Nephron progenitor cell (in vitro differentiated cells): ENCODE results near the gene TNFRSF21.

Experiments used
- DNase-seq: peaks from one replicate; pipeline ENCODE4 v3.0.0; 2021
- H3K27ac Mint-ChIP-seq: 2 replicates; pipeline ENCODE4 v1.8.0; 2021; ENCODE audit warnings: mild to moderate bottlenecking, moderate library complexity, mixed read lengths
- H3K27me3 Mint-ChIP-seq: 2 replicates; pipeline ENCODE4 v1.8.0; 2021; ENCODE audit warnings: mild to moderate bottlenecking, low read depth, mixed read lengths; ENCODE audit not compliant: poor library complexity
- H3K36me3 Mint-ChIP-seq: 2 replicates; pipeline ENCODE4 v1.8.0; 2021; ENCODE audit warnings: low read depth, mixed read lengths
- H3K4me1 Mint-ChIP-seq: 2 replicates; pipeline ENCODE4 v1.8.0; 2021; ENCODE audit warnings: mixed read lengths
- H3K4me3 Mint-ChIP-seq: 2 replicates; pipeline ENCODE4 v1.8.0; 2021; ENCODE audit warnings: mild to moderate bottlenecking, moderate library complexity, mixed read lengths
- H3K9me3 Mint-ChIP-seq: 2 replicates; pipeline ENCODE4 v1.8.0; 2021; ENCODE audit warnings: mild to moderate bottlenecking, moderate library complexity, mixed read lengths
- CTCF ChIP-seq: fragments of 200-600 bp; sonication (generic); IDR thresholded peaks from 2 replicates; pipeline ENCODE4 v1.5.0; 2021; ENCODE audit warnings: antibody characterized with exemption

Gene TNFRSF21

DNA sequence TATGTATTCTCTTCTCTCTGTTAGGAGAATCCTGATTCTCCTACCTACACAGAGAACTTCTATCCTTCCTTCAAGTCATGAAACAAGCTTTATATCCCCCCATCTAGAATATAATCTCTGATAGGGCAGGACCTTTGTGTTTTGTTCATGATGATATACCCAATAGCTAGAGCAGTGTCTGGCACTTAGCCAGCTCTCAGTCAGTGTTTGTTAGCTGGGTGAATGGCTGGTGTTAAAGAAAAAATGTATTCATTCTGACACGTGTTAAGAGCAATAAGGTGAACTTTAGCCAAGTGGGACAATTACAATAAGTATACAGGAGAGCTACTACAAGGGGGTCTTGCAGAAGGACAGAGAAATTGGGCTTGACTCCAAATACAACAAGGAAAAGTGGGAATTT lies 34.3 kb upstream of the TNFRSF21 start:
- Mint-ChIP-seq H3K27me3 (no peaks in the 10 kb centered on the region), H3K4me3 (no peak overlapping the region), H3K4me1 (peaks cover 4% of the 10 kb centered on the region), H3K27ac (no peak overlapping the region), H3K36me3 (no peaks in the 10 kb centered on the region), H3K9me3 (no peaks in the 10 kb centered on the region)
- DNase-seq = no peak
- TF ChIP-seq CTCF = no peak

DNA sequence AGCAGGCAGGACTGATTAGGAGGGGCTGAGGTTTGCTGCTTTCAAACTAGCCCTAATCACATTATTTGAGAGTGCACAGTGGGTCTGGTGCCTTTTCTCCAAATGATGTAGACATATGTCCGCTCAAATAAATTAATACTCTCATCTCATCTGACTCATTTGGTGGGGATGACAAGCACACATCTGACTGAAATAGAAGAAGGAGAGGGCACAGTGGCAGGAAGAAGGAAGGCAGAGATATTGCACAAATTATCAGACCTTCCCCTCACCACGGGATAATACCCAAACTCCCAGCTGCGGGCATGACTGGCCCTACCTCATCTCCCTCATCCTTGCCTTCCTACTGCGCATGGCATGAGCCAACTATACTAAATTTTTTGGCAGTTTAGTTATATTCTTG lies 33.9 kb upstream of the TNFRSF21 start:
- Mint-ChIP-seq H3K4me3 (no peak overlapping the region), H3K27me3 (no peaks in the 10 kb centered on the region)

DNA sequence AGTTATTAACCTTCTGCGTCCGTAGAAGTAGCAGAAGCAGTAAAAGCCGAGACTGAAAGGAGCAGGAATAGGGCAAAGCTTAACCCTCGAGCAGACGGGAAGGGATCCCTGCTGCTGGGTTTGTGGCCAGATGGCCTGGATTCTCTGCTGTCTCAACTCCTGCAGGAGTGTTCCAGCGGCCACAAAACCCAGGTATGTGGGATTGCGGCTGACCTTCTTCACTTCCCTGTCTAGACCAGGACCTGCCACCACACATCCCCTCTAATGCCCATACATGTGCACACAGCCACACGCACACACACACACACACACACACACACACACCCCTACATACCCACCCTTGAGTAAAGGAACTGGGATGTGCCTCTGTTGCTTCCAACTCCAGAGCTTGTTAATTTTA lies 33.1 kb upstream of the TNFRSF21 start:
- Mint-ChIP-seq H3K27ac (no peak overlapping the region), H3K4me1 (peaks cover 4% of the 10 kb centered on the region), H3K27me3 (no peaks in the 10 kb centered on the region), H3K9me3 (no peaks in the 10 kb centered on the region), H3K4me3 (no peak overlapping the region), H3K36me3 (no peaks in the 10 kb centered on the region)
- no peak for TF ChIP-seq CTCF
- no peak for DNase-seq

More for the DNA sequence above, 33.9 kb upstream of the TNFRSF21 start:
- Mint-ChIP-seq H3K36me3 (no peaks in the 10 kb centered on the region), H3K9me3 (no peaks in the 10 kb centered on the region), H3K27ac (no peak overlapping the region), H3K4me1 (peaks cover 4% of the 10 kb centered on the region)
- no peak for TF ChIP-seq CTCF
- no peak for DNase-seq

DNA sequence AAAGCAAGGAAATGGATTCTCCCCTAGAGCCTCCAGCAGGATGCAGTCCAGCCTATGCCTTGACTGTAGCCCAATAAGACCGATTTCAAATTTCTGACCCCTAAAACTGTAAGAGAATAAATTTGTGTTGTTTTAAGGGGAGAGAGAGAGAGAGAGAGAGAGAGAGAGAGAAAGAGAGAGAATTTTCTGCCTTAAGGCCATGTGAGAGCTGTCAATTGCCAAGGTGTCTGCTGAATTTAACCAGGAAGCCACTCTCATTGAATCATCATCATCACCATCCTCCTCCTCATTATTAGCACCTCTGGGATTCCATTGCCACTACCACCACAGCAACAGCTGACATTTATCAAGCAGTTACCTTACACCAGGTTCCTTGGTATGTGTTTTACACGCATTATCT lies 27.8 kb upstream of the TNFRSF21 start:
- no peak overlapping the region for H3K4me3 Mint-ChIP-seq
- TF ChIP-seq CTCF = no peak
- peaks cover 3% of the 10 kb centered on the region for H3K4me1 Mint-ChIP-seq
- H3K27ac Mint-ChIP-seq = no peak overlapping the region
- no peaks in the 10 kb centered on the region for H3K27me3 Mint-ChIP-seq
- H3K36me3 Mint-ChIP-seq = no peaks in the 10 kb centered on the region
- DNase-seq = no peak
- H3K9me3 Mint-ChIP-seq = peaks cover 13% of the 10 kb centered on the region

DNA sequence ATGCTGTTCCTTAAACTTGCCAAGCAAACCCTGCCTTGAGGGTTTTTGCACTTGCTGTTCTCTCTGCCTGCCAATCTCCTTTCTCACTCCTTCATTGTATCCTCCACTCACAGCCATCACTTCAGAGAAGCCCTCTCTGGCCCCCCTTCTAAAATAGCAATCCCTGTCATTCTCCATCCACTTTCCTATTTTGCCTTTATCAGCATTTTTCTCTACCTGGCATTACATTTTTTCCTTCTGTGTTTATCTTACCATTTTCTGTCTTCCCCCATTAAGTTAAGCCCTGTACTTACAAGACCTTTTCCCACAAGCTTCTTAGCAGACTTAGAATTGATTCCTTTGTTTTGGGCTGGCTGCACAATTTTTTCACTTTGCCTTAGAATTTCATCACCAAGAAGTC lies 26.6 kb upstream of the TNFRSF21 start:
- Mint-ChIP-seq H3K36me3 (no peaks in the 10 kb centered on the region), H3K4me1 (no peaks in the 10 kb centered on the region)
- no peak for TF ChIP-seq CTCF

DNA sequence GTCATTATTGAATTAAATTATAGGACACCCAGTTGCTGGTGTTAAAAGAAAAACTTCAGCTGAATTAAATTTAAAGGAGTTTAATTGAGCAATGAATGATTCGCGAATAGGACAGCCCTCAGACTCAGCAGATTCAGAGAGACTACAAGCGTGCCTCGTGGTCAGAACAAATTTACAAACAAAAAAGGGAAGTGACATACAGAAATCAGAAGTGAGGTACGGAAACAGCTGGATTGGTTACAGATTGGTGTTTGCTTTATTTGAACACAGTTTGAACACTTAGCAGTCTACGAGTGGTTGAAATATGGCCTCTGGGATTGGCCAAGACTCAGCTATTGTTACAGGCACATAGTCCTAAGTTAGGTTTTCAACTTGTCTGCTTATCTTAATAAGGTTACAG lies 25.8 kb upstream of the TNFRSF21 start:
- Mint-ChIP-seq H3K27me3 (no peaks in the 10 kb centered on the region), H3K4me1 (no peaks in the 10 kb centered on the region), H3K36me3 (no peaks in the 10 kb centered on the region), H3K4me3 (no peak overlapping the region), H3K27ac (no peak overlapping the region), H3K9me3 (peaks cover 31% of the 10 kb centered on the region)
- TF ChIP-seq CTCF = no peak
- no peak for DNase-seq

More for the DNA sequence above, 26.6 kb upstream of the TNFRSF21 start:
- H3K4me3 Mint-ChIP-seq = no peak overlapping the region
- peaks cover 24% of the 10 kb centered on the region for H3K9me3 Mint-ChIP-seq
- H3K27me3 Mint-ChIP-seq = no peaks in the 10 kb centered on the region
- DNase-seq = no peak
- no peak overlapping the region for H3K27ac Mint-ChIP-seq
